Naive thymus-derived CD4-positive, alpha-beta T cell (primary cell): ENCODE measurements around the gene OR6K6. TPM values are rescaled to one million over a fixed set of nuclear protein-coding genes. Genes with fewer than 3 reads are reported as not detected.

Source experiments
- ATAC-seq: fragments of 150-1000 bp; cut with Tn5 transposase; 2 replicates; pipeline ENCODE4 v1.10.0; 2021; ENCODE audit warnings: mild to moderate bottlenecking, moderate library complexity
- CTCF ChIA-PET: fragments of 350-600 bp; sonication (Branson Sonifier 250); formaldehyde crosslinking; loops from one replicate; lab custom pipeline; 2021; ENCODE audit warnings: antibody characterized with exemption; lab: Charles Lee
- POLR2A ChIA-PET: fragments of 350-600 bp; sonication (Branson Sonifier 250); formaldehyde crosslinking; loops from one replicate; lab custom pipeline; 2021; ENCODE audit warnings: antibody characterized with exemption, inconsistent platforms; lab: Charles Lee
- DNase-seq, 9 donors: peaks; one replicate each; pipeline versions ENCODE4 v3.0.0 to v3.0.0-alpha.2; 2020 to 2022; ENCODE audit warnings: mixed read lengths in 1 of 9
- H3K27ac ChIP-seq: one replicate; pipeline ENCODE4 v1.7.0; 2013; ENCODE audit warnings: mild to moderate bottlenecking, low read depth, low read length, moderate library complexity
- H3K27me3 ChIP-seq, 2 donors: one replicate each; pipeline ENCODE4 v1.7.0; 2013; ENCODE audit warnings: low read length in 2 of 2, mild to moderate bottlenecking in 2 of 2, moderate library complexity in 2 of 2; ENCODE audit not compliant: control insufficient read depth in 2 of 2, insufficient read depth in 2 of 2
- H3K36me3 ChIP-seq, 3 experiments: 1 replicate in 2 of 3; 2 replicates in 1 of 3; pipeline ENCODE4 v1.7.0; 2013; ENCODE audit warnings: low read length in 3 of 3, mild to moderate bottlenecking in 3 of 3, moderate library complexity in 1 of 3; ENCODE audit not compliant: insufficient read depth in 3 of 3, control insufficient read depth in 2 of 3
- H3K4me1 ChIP-seq, 2 donors: one replicate each; pipeline ENCODE4 v1.7.0; 2013; ENCODE audit warnings: low read length in 2 of 2, mild to moderate bottlenecking in 2 of 2, moderate library complexity in 1 of 2; ENCODE audit not compliant: control insufficient read depth in 2 of 2, insufficient read depth in 2 of 2
- H3K4me3 ChIP-seq: 2 replicates; pipeline ENCODE4 v1.7.0; 2013; ENCODE audit warnings: mild to moderate bottlenecking, low read length
- H3K9me3 ChIP-seq, 3 experiments: 1 replicate in 2 of 3; 2 replicates in 1 of 3; pipeline ENCODE4 v1.7.0; 2013; ENCODE audit warnings: low read length in 3 of 3; ENCODE audit not compliant: control insufficient read depth in 2 of 3
- H3K27ac Mint-ChIP-seq, 9 donors: one replicate each; pipeline ENCODE4 v1.8.0; 2020 to 2022; ENCODE audit warnings: mixed read lengths in 9 of 9, mild to moderate bottlenecking in 8 of 9, moderate library complexity in 5 of 9, inconsistent platforms in 2 of 9
- H3K27me3 Mint-ChIP-seq, 5 donors: one replicate each; pipeline ENCODE4 v1.8.0; 2021 to 2022; ENCODE audit warnings: mixed read lengths in 5 of 5, mild to moderate bottlenecking in 1 of 5
- H3K36me3 Mint-ChIP-seq, 5 donors: one replicate each; pipeline ENCODE4 v1.8.0; 2020 to 2022; ENCODE audit warnings: mixed read lengths in 5 of 5, mild to moderate bottlenecking in 3 of 5, inconsistent platforms in 1 of 5
- H3K4me1 Mint-ChIP-seq, 7 donors: one replicate each; pipeline ENCODE4 v1.8.0; 2020 to 2022; ENCODE audit warnings: mixed read lengths in 7 of 7, mild to moderate bottlenecking in 3 of 7, inconsistent platforms in 1 of 7
- H3K4me3 Mint-ChIP-seq, 10 donors: one replicate each; pipeline ENCODE4 v1.8.0; 2020 to 2022; ENCODE audit warnings: mild to moderate bottlenecking in 10 of 10, mixed read lengths in 10 of 10, moderate library complexity in 6 of 10, inconsistent platforms in 2 of 10
- H3K9me3 Mint-ChIP-seq, 11 donors: one replicate each; pipeline ENCODE4 v1.8.0; 2020 to 2022; ENCODE audit warnings: mixed read lengths in 11 of 11, mild to moderate bottlenecking in 4 of 11, inconsistent platforms in 1 of 11, moderate library complexity in 1 of 11
- intact Hi-C, 2 donors: fragments of 100-400 bp; cut with micrococcal nuclease; formaldehyde crosslinking; loops; one replicate each; pipeline ENCODE4 v1.15.1; 2023
- polyA plus RNA-seq, 2 donors: library from polyadenylated mRNA; unstranded; fragments of 300-500 nt; fragmentation: Illumina TruSeq; gene quantifications; one replicate each; pipeline ENCODE4 v1.2.3, GENCODE V29; 2021
- total RNA-seq, 6 experiments: library from RNA in 5 of 6; stranded (reverse) in 5 of 6; gene quantifications; 1 replicate in 5 of 6; 2 replicates in 1 of 6; pipeline ENCODE4 v1.2.3 and lab custom pipeline; 2021 to 2026

Gene OR6K6, protein sequence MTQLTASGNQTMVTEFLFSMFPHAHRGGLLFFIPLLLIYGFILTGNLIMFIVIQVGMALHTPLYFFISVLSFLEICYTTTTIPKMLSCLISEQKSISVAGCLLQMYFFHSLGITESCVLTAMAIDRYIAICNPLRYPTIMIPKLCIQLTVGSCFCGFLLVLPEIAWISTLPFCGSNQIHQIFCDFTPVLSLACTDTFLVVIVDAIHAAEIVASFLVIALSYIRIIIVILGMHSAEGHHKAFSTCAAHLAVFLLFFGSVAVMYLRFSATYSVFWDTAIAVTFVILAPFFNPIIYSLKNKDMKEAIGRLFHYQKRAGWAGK
- total RNA-seq = not detected
- not detected for polyA plus RNA-seq
- not detected for total RNA-seq (lab: John Stamatoyannopoulos, UW)

DNA sequence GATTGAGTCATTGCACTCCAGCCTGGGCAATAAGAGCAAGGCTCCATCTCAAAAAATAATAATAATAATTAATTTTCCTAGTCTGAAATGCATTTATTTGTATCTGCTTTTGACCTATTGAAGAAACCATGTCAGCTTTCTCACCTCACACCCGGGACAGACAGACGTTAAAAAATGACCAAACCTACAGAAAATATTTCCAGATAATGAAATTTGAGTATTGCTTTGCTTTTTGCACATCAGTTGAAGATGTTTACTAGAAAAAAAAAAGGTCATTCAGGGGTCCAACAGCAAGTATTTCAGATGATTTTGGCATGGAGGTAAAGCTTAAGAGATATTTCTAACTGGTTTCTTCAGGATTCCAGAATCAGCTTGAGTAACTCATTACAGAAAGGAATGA lies at the start of gene OR6K6:
Gene OR6K6, plus strand, starts transcription at position 301 of the 400 bp plus-strand sequence. CDS start 168 bp downstream, outside the sequence.
- H3K27me3 Mint-ChIP-seq = peaks cover 8 to 25% (median 18%) of the 10 kb centered on the region in 5 donors

DNA sequence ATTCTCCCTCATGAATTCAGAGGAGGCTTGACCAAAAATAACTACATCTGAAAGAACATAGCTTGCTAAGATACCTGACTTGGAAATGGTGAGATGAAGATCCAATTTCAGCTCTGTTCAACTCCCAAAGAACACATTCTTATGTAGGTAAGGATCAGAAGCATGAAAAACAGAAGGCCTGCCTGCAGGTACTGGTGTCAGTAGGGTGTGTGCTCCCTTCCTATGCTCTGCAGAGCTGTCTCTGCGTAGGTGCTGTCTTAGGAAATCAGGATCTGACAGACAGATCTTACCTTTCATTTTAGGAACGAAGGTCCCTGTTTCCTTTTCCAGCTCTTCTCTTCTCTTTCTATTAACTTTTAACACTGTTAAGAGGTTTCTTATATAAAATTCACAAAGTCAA lies 48.4 kb upstream of the OR6K6 start:
- H3K4me3 Mint-ChIP-seq = no peak overlapping the region
- no peaks in the 10 kb centered on the region for H3K36me3 ChIP-seq
- H3K36me3 Mint-ChIP-seq = no peaks in the 10 kb centered on the region
- H3K27ac Mint-ChIP-seq = no peak overlapping the region
- intact Hi-C loops = no loop called here
- H3K4me1 Mint-ChIP-seq = no peaks in the 10 kb centered on the region
- H3K27me3 ChIP-seq = no peaks in the 10 kb centered on the region
- ChIA-PET CTCF (no interaction called here), POLR2A (no interaction called here)
- no peaks in the 10 kb centered on the region for H3K4me1 ChIP-seq
- H3K27me3 Mint-ChIP-seq = peaks cover 2 to 17% (median 5%) of the 10 kb centered on the region in 5 donors
- H3K4me3 ChIP-seq = no peak overlapping the region
- no peaks in the 10 kb centered on the region for H3K9me3 Mint-ChIP-seq
- DNase-seq (no peak), ATAC-seq (no peak)
- no peaks in the 10 kb centered on the region for H3K9me3 ChIP-seq
- H3K27ac ChIP-seq = no peak overlapping the region

More for the DNA sequence above, at the start of gene OR6K6:
- no peaks in the 10 kb centered on the region for H3K36me3 Mint-ChIP-seq
- ChIA-PET CTCF (no interaction called here), POLR2A (no interaction called here)
- DNase-seq = no peak
- Histone ChIP-seq H3K36me3 (no peaks in the 10 kb centered on the region), H3K27ac (no peak within 1 kb of the TSS), H3K27me3 (no peaks in the 10 kb centered on the region), H3K4me1 (no peaks in the 10 kb centered on the region), H3K9me3 (no peaks in the 10 kb centered on the region), H3K4me3 (no peak within 1 kb of the TSS)
- peaks cover 0 to 3% (median 0%) of the 10 kb centered on the region in 11 donors for H3K9me3 Mint-ChIP-seq
- H3K4me3 Mint-ChIP-seq = no peak within 1 kb of the TSS
- no peak for ATAC-seq
- H3K27ac Mint-ChIP-seq = no peak within 1 kb of the TSS
- no peaks in the 10 kb centered on the region for H3K4me1 Mint-ChIP-seq
- intact Hi-C loops = no loop called here

DNA sequence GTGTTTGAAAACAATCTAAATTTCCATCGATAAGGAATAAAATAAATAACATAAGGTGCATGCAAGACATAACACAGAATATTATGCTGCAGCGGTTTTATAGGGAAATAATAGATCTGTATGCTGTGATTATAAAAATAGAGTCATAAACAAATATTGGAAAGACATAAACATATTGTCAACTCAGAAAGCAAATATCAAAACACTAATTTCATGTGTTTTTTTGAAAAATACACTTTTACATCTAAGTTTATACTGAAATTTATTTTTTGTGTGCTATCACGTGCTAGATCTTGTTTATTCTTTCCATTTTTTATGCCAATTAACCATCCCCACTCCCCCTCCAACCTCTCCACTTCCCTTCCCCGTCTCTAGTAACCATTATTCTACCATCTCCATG lies 43.4 kb upstream of the OR6K6 start:
- DNase-seq (no peak), ATAC-seq (no peak)
- ChIA-PET POLR2A (no interaction called here), CTCF (interaction anchor here (0.6 kb wide), 1 partner anchor 37 kb away, joined by 4 read pairs; no protein-coding TSS in a partner anchor)
- Mint-ChIP-seq H3K27ac (no peak overlapping the region), H3K9me3 (peaks cover 0 to 2% (median 0%) of the 10 kb centered on the region in 11 donors), H3K27me3 (peaks cover 15 to 35% (median 29%) of the 10 kb centered on the region in 5 donors), H3K4me1 (no peaks in the 10 kb centered on the region), H3K36me3 (no peaks in the 10 kb centered on the region), H3K4me3 (no peak overlapping the region)
- H3K36me3 ChIP-seq = no peaks in the 10 kb centered on the region
- H3K9me3 ChIP-seq = no peaks in the 10 kb centered on the region
- no peaks in the 10 kb centered on the region for H3K27me3 ChIP-seq
- intact Hi-C loops = no loop called here
- H3K4me3 ChIP-seq = no peak overlapping the region
- no peaks in the 10 kb centered on the region for H3K4me1 ChIP-seq
- H3K27ac ChIP-seq = no peak overlapping the region

DNA sequence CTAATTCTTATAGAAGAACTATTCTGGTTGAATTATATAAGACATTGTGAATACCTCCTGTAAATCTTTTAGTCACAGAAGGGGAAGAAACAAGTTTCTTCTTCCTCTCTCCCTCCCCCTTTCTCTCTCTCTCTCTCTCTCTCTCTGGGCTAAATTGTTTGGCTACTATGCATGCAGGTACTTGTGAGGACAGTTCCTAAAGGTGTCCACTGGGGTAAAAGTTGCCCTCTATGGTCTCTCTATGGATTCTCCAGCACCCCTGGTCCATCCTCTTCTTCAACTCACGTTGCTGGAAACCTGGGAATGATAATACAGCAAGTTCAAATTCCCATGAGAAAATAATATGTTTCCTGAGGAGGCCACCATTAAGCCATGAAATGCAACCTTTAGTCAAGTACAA lies 39.8 kb upstream of the OR6K6 start:
- CTCF ChIA-PET = no interaction called here
- POLR2A ChIA-PET = no interaction called here

DNA sequence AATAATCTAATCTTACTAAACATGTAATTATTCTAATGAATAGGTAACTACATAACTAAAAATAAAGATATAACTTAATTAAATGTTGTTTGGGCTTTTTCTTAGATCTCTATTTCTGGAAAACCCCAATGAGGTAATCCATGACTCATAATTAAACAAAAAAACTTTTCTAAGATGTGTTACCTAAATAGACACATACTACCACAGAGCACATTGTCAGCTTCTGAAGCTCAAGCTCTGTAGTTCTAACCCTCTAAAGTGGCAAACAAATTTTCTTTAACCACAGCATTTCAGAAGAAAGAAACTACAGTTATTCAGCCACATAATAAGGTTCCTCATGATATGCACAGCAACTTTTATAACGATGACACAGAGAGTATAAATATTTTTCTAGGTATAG lies 38.2 kb upstream of the OR6K6 start:
- no peak for ATAC-seq
- no peaks in the 10 kb centered on the region for H3K27me3 ChIP-seq

More for the DNA sequence above, 39.8 kb upstream of the OR6K6 start:
- Histone ChIP-seq H3K9me3 (no peaks in the 10 kb centered on the region), H3K36me3 (no peaks in the 10 kb centered on the region), H3K27me3 (no peaks in the 10 kb centered on the region), H3K4me3 (no peak overlapping the region), H3K4me1 (no peaks in the 10 kb centered on the region), H3K27ac (no peak overlapping the region)
- Mint-ChIP-seq H3K9me3 (peaks cover 0 to 2% (median 0%) of the 10 kb centered on the region in 11 donors), H3K27me3 (peaks cover 25 to 50% (median 37%) of the 10 kb centered on the region in 5 donors), H3K36me3 (no peaks in the 10 kb centered on the region), H3K4me3 (no peak overlapping the region), H3K4me1 (peaks cover 0 to 3% (median 0%) of the 10 kb centered on the region in 7 donors), H3K27ac (no peak overlapping the region)
- intact Hi-C loops = no loop called here
- DNase-seq (no peak), ATAC-seq (no peak)

DNA sequence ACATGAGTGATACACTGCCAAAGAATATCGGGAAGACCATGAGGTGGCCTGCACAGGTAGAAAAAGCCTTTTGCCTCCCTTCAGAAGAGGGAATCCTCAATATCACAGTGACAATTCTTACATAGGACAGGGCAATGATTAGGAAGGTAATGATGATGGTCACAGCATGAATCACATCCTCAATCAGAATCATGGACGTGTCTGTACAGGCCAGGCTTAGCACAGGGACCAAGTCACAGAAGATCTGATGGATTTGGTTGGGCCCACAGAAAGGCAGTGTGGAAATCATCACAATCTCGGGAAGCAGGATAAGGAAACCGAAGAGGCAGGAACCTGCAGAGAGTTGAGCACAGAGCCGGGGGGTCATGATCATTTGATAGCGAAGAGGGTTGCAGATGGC lies 37.2 kb upstream of the OR6K6 start:
- Histone ChIP-seq H3K9me3 (no peaks in the 10 kb centered on the region), H3K27me3 (no peaks in the 10 kb centered on the region), H3K36me3 (no peaks in the 10 kb centered on the region), H3K4me3 (no peak overlapping the region), H3K27ac (no peak overlapping the region), H3K4me1 (no peaks in the 10 kb centered on the region)
- ChIA-PET POLR2A (no interaction called here), CTCF (no interaction called here)
- intact Hi-C loops = no loop called here
- no peaks in the 10 kb centered on the region for H3K36me3 Mint-ChIP-seq
- no peak for DNase-seq
- peaks cover 22 to 54% (median 29%) of the 10 kb centered on the region in 5 donors for H3K27me3 Mint-ChIP-seq
- no peak for ATAC-seq
- no peak overlapping the region for H3K27ac Mint-ChIP-seq
- H3K4me1 Mint-ChIP-seq = peaks cover 0 to 3% (median 0%) of the 10 kb centered on the region in 7 donors
- no peak overlapping the region for H3K4me3 Mint-ChIP-seq
- peaks cover 0 to 2% (median 0%) of the 10 kb centered on the region in 11 donors for H3K9me3 Mint-ChIP-seq

More for the DNA sequence above, 38.2 kb upstream of the OR6K6 start:
- Histone ChIP-seq H3K4me1 (no peaks in the 10 kb centered on the region), H3K36me3 (no peaks in the 10 kb centered on the region), H3K4me3 (no peak overlapping the region), H3K9me3 (no peaks in the 10 kb centered on the region), H3K27ac (no peak overlapping the region)
- Mint-ChIP-seq H3K4me1 (peaks cover 0 to 3% (median 0%) of the 10 kb centered on the region in 7 donors), H3K27ac (no peak overlapping the region), H3K36me3 (no peaks in the 10 kb centered on the region), H3K4me3 (no peak overlapping the region), H3K27me3 (peaks cover 25 to 54% (median 37%) of the 10 kb centered on the region in 5 donors), H3K9me3 (peaks cover 0 to 2% (median 0%) of the 10 kb centered on the region in 11 donors)
- ChIA-PET CTCF (no interaction called here), POLR2A (no interaction called here)
- DNase-seq = no peak
- intact Hi-C loops = no loop called here

DNA sequence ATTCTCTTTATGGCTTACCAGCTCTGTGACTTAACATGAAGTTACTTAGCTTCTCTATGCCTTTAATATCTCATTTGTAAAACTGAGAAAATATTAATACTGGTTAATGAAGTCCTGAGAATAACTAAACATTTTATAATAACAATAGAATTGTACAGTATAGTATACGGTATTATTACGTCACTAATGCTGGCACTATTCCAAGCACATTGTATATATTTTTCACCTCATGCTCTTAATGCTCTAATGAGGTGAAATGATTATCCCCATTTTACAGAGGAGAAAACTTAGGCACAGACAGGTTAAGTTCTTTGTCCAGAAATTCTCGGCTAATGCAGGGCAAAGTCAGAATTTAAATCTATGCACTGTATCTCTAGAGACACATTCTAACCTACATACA lies 34.9 kb upstream of the OR6K6 start:
- CTCF ChIA-PET = no interaction called here
- Mint-ChIP-seq H3K4me1 (peaks cover 0 to 3% (median 0%) of the 10 kb centered on the region in 7 donors), H3K9me3 (peaks cover 0 to 2% (median 0%) of the 10 kb centered on the region in 11 donors), H3K36me3 (no peaks in the 10 kb centered on the region), H3K27me3 (peaks cover 12 to 52% (median 36%) of the 10 kb centered on the region in 5 donors), H3K27ac (no peak overlapping the region), H3K4me3 (no peak overlapping the region)
- Histone ChIP-seq H3K4me3 (no peak overlapping the region), H3K36me3 (no peaks in the 10 kb centered on the region), H3K9me3 (no peaks in the 10 kb centered on the region), H3K27me3 (no peaks in the 10 kb centered on the region), H3K4me1 (no peaks in the 10 kb centered on the region), H3K27ac (no peak overlapping the region)
- intact Hi-C loops = no loop called here
- ATAC-seq = no peak
- POLR2A ChIA-PET = no interaction called here
- no peak for DNase-seq
